ENCODE data around the gene OXSR1.
"Not testable (repeated sequence)": the region's sequence is repeated elsewhere in the genome, so short reads cannot be mapped to it uniquely, and the experiment has no call there.

OXSR1 gene

GRCh38 chr3:38127611-38128302 lies 37.6 kb upstream of the OXSR1 start:
- no peak overlapping the region for H3K4me3 ChIP-seq (ENCODE audit: low read depth, low read length)

GRCh38 chr3:38128303-38128655 lies 37.1 kb upstream of the OXSR1 start:
- H3K4me3 ChIP-seq (ENCODE audit: low read depth, low read length): no peak overlapping the region

GRCh38 chr3:38129058-38129457 lies 36.3 kb upstream of the OXSR1 start:
- no peak overlapping the region for H3K4me3 ChIP-seq (ENCODE audit: low read depth, low read length)

- no peak overlapping the region for H3K4me3 ChIP-seq (ENCODE audit: low read depth, low read length)
Observed at GRCh38 chr3:38130631-38131065, 34.7 kb upstream of the OXSR1 start.

GRCh38 chr3:38131621-38132369 lies 33.5 kb upstream of the OXSR1 start:
- no peak overlapping the region for H3K4me3 ChIP-seq (ENCODE audit: low read depth, low read length)

- no peak overlapping the region for H3K4me3 ChIP-seq (ENCODE audit: low read depth, low read length)
Observed at GRCh38 chr3:38133209-38133556, 32.2 kb upstream of the OXSR1 start.

GRCh38 chr3:38133557-38134405 lies 31.6 kb upstream of the OXSR1 start:
- H3K4me3 ChIP-seq (ENCODE audit: low read depth, low read length): no peak overlapping the region

GRCh38 chr3:38134517-38135143 lies 30.7 kb upstream of the OXSR1 start:
- not testable (repeated sequence) for H3K4me3 ChIP-seq (ENCODE audit: low read depth, low read length)

GRCh38 chr3:38135621-38136277 lies 29.6 kb upstream of the OXSR1 start:
- H3K4me3 ChIP-seq (ENCODE audit: low read depth, low read length): peak overlapping the region; percentile 85

- peak overlapping the region; percentile 85 for H3K4me3 ChIP-seq (ENCODE audit: low read depth, low read length)
Observed at GRCh38 chr3:38136393-38136776, 29.0 kb upstream of the OXSR1 start.

- H3K4me3 ChIP-seq (ENCODE audit: low read depth, low read length): peak within 1 kb of the TSS; percentile 86
Observed at GRCh38 chr3:38136777-38137614, 28.3 kb upstream of the OXSR1 start, which contains the start of gene ACAA1. TSS of gene ACAA1 (minus strand) at chr3:38137127. CDS start at chr3:38137035, 92 bp downstream.

GRCh38 chr3:38137615-38138348 lies 27.6 kb upstream of the OXSR1 start:
- peak overlapping the region; percentile 86 for H3K4me3 ChIP-seq (ENCODE audit: low read depth, low read length)

GRCh38 chr3:38138349-38139190 lies 26.8 kb upstream of the OXSR1 start, which contains the start of gene MYD88:
TSS of gene MYD88 (plus strand) at chr3:38138661. CDS start at chr3:38138701, 40 bp downstream.
- peak within 1 kb of the TSS; percentile 86 for H3K4me3 ChIP-seq (ENCODE audit: low read depth, low read length)

- peak overlapping the region; percentile 86 for H3K4me3 ChIP-seq (ENCODE audit: low read depth, low read length)
Observed at GRCh38 chr3:38139191-38139590, 26.1 kb upstream of the OXSR1 start.

GRCh38 chr3:38139652-38140051 lies 25.7 kb upstream of the OXSR1 start:
- no peak overlapping the region for H3K4me3 ChIP-seq (ENCODE audit: low read depth, low read length)

- no peak overlapping the region for H3K4me3 ChIP-seq (ENCODE audit: low read depth, low read length)
Observed at GRCh38 chr3:38140326-38141172, 24.8 kb upstream of the OXSR1 start.

Data from iPS-11a (cell line).